Measurements from ENCODE around the gene OPCML.

DNA sequence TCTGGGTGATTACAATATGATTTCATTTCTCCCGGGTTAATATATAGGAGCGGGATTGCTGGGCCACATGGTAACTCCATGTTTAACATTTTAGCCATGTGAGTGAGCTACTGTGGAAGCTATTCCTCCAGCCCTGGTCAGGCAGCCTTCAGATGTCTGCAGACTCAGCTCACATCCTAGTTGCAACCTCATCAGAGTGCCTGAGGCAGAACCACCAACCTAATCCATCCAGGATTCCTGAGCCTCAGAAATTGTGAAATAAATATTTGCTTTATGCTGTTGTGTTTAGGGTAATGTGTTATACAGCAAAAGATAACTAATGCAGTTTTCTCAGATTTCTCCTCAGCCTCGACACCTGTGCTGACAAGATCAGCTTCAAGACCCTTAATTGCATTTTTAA, 676.8 kb downstream of the OPCML start:
- TF ChIP-seq, protein P1, sequence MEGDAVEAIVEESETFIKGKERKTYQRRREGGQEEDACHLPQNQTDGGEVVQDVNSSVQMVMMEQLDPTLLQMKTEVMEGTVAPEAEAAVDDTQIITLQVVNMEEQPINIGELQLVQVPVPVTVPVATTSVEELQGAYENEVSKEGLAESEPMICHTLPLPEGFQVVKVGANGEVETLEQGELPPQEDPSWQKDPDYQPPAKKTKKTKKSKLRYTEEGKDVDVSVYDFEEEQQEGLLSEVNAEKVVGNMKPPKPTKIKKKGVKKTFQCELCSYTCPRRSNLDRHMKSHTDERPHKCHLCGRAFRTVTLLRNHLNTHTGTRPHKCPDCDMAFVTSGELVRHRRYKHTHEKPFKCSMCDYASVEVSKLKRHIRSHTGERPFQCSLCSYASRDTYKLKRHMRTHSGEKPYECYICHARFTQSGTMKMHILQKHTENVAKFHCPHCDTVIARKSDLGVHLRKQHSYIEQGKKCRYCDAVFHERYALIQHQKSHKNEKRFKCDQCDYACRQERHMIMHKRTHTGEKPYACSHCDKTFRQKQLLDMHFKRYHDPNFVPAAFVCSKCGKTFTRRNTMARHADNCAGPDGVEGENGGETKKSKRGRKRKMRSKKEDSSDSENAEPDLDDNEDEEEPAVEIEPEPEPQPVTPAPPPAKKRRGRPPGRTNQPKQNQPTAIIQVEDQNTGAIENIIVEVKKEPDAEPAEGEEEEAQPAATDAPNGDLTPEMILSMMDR (IDR thresholded peaks at IDR 0.05) = no peak
- no peak for TF ChIP-seq POLR2A (IDR thresholded peaks at IDR 0.05)

Data from transverse colon (tissue), 3 donors.